Liver (tissue), 9 donors: Measurements from ENCODE around the gene PLCB2. TPM values are rescaled to one million over a fixed set of nuclear protein-coding genes. Genes with fewer than 3 reads are reported as not detected.

Experiments used
- DNase-seq: peaks from one replicate; pipeline ENCODE4 v3.0.0-alpha.2; 2017; ENCODE audit warnings: low spot score
- H3K27ac ChIP-seq, 2 donors: one replicate each; pipeline ENCODE4 v1.7.0; 2013; ENCODE audit warnings: inconsistent platforms in 2 of 2, low read length in 2 of 2, control low read depth in 1 of 2, low read depth in 1 of 2, mild to moderate bottlenecking in 1 of 2
- H3K27me3 ChIP-seq, 4 donors: one replicate each; pipeline versions ENCODE4 v1.6.1 to v1.7.0; 2013; ENCODE audit warnings: low read length in 3 of 4, inconsistent platforms in 1 of 4, mild to moderate bottlenecking in 1 of 4, moderate library complexity in 1 of 4; ENCODE audit not compliant: control insufficient read depth in 4 of 4, insufficient read depth in 4 of 4
- H3K36me3 ChIP-seq, 4 donors: one replicate each; pipeline versions ENCODE4 v1.6.1 to v1.7.0; 2013; ENCODE audit warnings: low read length in 3 of 4, mild to moderate bottlenecking in 3 of 4, low read depth in 1 of 4, moderate library complexity in 1 of 4; ENCODE audit not compliant: control insufficient read depth in 4 of 4, insufficient read depth in 3 of 4
- H3K4me1 ChIP-seq, 4 donors: one replicate each; pipeline versions ENCODE4 v1.6.1 to v1.7.0; 2013; ENCODE audit warnings: low read length in 3 of 4, mild to moderate bottlenecking in 3 of 4, moderate library complexity in 1 of 4; ENCODE audit not compliant: control insufficient read depth in 4 of 4, insufficient read depth in 4 of 4
- H3K4me3 ChIP-seq, 3 donors: one replicate each; pipeline versions ENCODE4 v1.6.1 to v1.7.0; 2013; ENCODE audit warnings: low read length in 3 of 3, control low read depth in 1 of 3, low read depth in 1 of 3, mild to moderate bottlenecking in 1 of 3
- H3K9ac ChIP-seq, 2 donors: one replicate each; pipeline ENCODE4 v1.7.0; 2013; ENCODE audit warnings: low read length in 2 of 2, mild to moderate bottlenecking in 2 of 2, moderate library complexity in 2 of 2, control low read depth in 1 of 2, low read depth in 1 of 2
- H3K9me3 ChIP-seq, 4 donors: one replicate each; pipeline versions ENCODE4 v1.6.1 to v1.7.0; 2013; ENCODE audit warnings: low read length in 3 of 4; ENCODE audit not compliant: control insufficient read depth in 4 of 4
- EGR1 ChIP-seq, 2 donors: IDR thresholded peaks; 2 replicates each; pipeline ENCODE4 v1.6.1; 2016 to 2018; ENCODE audit warnings: antibody characterized with exemption in 2 of 2, low read depth in 2 of 2
- FOXA2 ChIP-seq: IDR thresholded peaks from 2 replicates; pipeline ENCODE4 v1.6.1; 2016; ENCODE audit warnings: antibody characterized with exemption
- GABPA ChIP-seq, 2 donors: IDR thresholded peaks in 1 of 2; conservative IDR thresholded peaks in 1 of 2; 2 replicates each; pipeline ENCODE4 v1.6.1; 2016; ENCODE audit warnings: antibody characterized with exemption in 2 of 2, mild to moderate bottlenecking in 1 of 2, moderate library complexity in 1 of 2
- HNF4A ChIP-seq, 2 donors: conservative IDR thresholded peaks; 2 replicates each; pipeline ENCODE4 v1.6.1; 2016; ENCODE audit warnings: antibody characterized with exemption in 2 of 2, mild to moderate bottlenecking in 2 of 2
- HNF4G ChIP-seq: IDR thresholded peaks from 2 replicates; pipeline ENCODE4 v1.6.1; 2016; ENCODE audit warnings: antibody characterized with exemption
- JUND ChIP-seq, 2 donors: IDR thresholded peaks; 2 replicates each; pipeline ENCODE4 v1.6.1; 2016; ENCODE audit warnings: antibody characterized with exemption in 2 of 2
- MAX ChIP-seq: IDR thresholded peaks from 2 replicates; pipeline ENCODE4 v1.6.1; 2016; ENCODE audit warnings: antibody characterized with exemption
- NR2F2 ChIP-seq: IDR thresholded peaks from 2 replicates; pipeline ENCODE4 v1.6.1; 2016; ENCODE audit warnings: antibody characterized with exemption
- RAD21 ChIP-seq, 2 donors: IDR thresholded peaks; 2 replicates each; pipeline ENCODE4 v1.6.1; 2016; ENCODE audit warnings: antibody characterized with exemption in 2 of 2, mild to moderate bottlenecking in 2 of 2
- REST ChIP-seq: IDR thresholded peaks from 2 replicates; pipeline ENCODE4 v1.6.1; 2016; ENCODE audit warnings: antibody characterized with exemption, mild to moderate bottlenecking
- RXRA ChIP-seq, 2 donors: IDR thresholded peaks; 2 replicates each; pipeline ENCODE4 v1.6.1; 2017 to 2018; ENCODE audit warnings: antibody characterized with exemption in 2 of 2, mild to moderate bottlenecking in 1 of 2
- SP1 ChIP-seq: IDR thresholded peaks from 2 replicates; pipeline ENCODE4 v1.6.1; 2018; ENCODE audit warnings: antibody characterized with exemption, mild to moderate bottlenecking
- TAF1 ChIP-seq: conservative IDR thresholded peaks from 2 replicates; pipeline ENCODE4 v1.6.1; 2016; ENCODE audit warnings: antibody characterized with exemption, mild to moderate bottlenecking
- YY1 ChIP-seq: IDR thresholded peaks from 2 replicates; pipeline ENCODE4 v1.6.1; 2016; ENCODE audit warnings: antibody characterized with exemption, mild to moderate bottlenecking
- ZBTB33 ChIP-seq: IDR thresholded peaks from 2 replicates; pipeline ENCODE4 v1.6.1; 2016; ENCODE audit warnings: antibody characterized with exemption
- WGBS: extraction: QIAGEN DNeasy Blood & Tissue Kit; methylation state at CpG from one replicate; pipeline ENCODE4 v1.1.7; 2013; 5-methylcytosine and 5-hydroxymethylcytosine counted together
- polyA plus RNA-seq, 2 donors: library from polyadenylated mRNA; stranded (reverse) in 1 of 2; unstranded in 1 of 2; fragments of 200-250 nt in 1 of 2; fragments of >200 nt in 1 of 2; fragmentation: Nextera tagmentation in 1 of 2; extraction: Ambion mirVana in 1 of 2; gene quantifications; one replicate each; pipeline versions ENCODE4 v1.2.1 to v1.2.3, GENCODE V29; 2013 to 2015
- total RNA-seq, 2 donors: library from RNA; depleted of rRNA; stranded (reverse); fragments of >200 nt; gene quantifications; one replicate each; pipeline ENCODE4 v1.2.3, GENCODE V29; 2014
- TF ChIP-seq, protein P1 (sequence below): fragments of 150-350 bp; IDR thresholded peaks from 2 replicates; pipeline ENCODE4 v1.5.1; 2017; ENCODE audit warnings: improper control_type of control experiment, low read depth, low read length; ENCODE audit not compliant: missing input control
- donor health status: healthy.
- donor health status: healthy.
- donor health status: healthy.
- donor health status: healthy.
- donor health status: healthy.

PLCB2 gene
- total and polyA plus RNA-seq, 4 donors, result 2.1 to 13.3 (median 7.6) TPM

DNA sequence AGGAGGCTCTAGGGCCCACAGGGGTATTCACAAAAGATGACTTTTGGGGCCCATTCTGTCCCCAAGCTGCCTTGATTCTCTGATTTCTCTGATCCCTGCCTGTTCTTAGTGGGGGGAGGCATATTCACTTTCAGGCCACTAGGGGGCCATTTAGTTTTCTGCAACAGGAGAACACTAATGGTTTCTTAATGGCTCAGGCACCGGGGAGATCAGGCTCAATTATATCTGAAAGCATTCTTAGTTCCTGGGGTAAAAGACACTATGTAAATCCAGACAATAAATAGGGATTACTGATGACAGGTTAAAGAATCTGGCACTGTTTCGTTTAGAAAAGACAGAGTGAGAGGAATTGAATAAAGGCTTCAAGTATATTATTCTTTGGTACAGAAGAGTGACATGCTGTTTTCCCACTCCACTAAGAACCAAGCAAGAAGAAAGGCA is 13.2 kb upstream of the PLCB2 start:
- Histone ChIP-seq H3K4me1 (peaks cover 0 to 11% (median 6%) of the 10 kb centered on the region in 4 donors), H3K9ac (no peak overlapping the region), H3K9me3 (no peaks in the 10 kb centered on the region), H3K4me3 (no peak overlapping the region), H3K27ac (no peak overlapping the region), H3K27me3 (no peaks in the 10 kb centered on the region), H3K36me3 (peaks cover 0 to under 1% (median 0%) of the 10 kb centered on the region in 4 donors)
- WGBS, result 0% methylated on average over 2 of the region's 2 CpGs
- no peak for DNase-seq
- TF ChIP-seq YY1 (peak; percentile 49), HNF4G (no peak), FOXA2 (no peak), RAD21 (IDR thresholded peaks at IDR 0.05) (peak; percentile 84 to 85)
- TF ChIP-seq, protein P1, sequence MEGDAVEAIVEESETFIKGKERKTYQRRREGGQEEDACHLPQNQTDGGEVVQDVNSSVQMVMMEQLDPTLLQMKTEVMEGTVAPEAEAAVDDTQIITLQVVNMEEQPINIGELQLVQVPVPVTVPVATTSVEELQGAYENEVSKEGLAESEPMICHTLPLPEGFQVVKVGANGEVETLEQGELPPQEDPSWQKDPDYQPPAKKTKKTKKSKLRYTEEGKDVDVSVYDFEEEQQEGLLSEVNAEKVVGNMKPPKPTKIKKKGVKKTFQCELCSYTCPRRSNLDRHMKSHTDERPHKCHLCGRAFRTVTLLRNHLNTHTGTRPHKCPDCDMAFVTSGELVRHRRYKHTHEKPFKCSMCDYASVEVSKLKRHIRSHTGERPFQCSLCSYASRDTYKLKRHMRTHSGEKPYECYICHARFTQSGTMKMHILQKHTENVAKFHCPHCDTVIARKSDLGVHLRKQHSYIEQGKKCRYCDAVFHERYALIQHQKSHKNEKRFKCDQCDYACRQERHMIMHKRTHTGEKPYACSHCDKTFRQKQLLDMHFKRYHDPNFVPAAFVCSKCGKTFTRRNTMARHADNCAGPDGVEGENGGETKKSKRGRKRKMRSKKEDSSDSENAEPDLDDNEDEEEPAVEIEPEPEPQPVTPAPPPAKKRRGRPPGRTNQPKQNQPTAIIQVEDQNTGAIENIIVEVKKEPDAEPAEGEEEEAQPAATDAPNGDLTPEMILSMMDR, result peak; percentile 94

GRCh38 chr15:40320409-40320808 is 12.7 kb upstream of the PLCB2 start:
- H3K27ac ChIP-seq, result no peak overlapping the region

More at GRCh38 chr15:40320409-40320808, 12.7 kb upstream of the PLCB2 start:
- TF ChIP-seq, protein P1, result no peak
- TF ChIP-seq TAF1, result no peak
- no peak for TF ChIP-seq HNF4A (conservative IDR thresholded peaks at IDR 0.05)
- TF ChIP-seq FOXA2, result no peak
- TF ChIP-seq EGR1 (IDR thresholded peaks at IDR 0.05; ENCODE audit: low read depth in 2 of 2), result no peak
- no peak for TF ChIP-seq REST
- no peak for TF ChIP-seq RAD21 (IDR thresholded peaks at IDR 0.05)
- no peak for TF ChIP-seq NR2F2
- TF ChIP-seq HNF4G, result no peak
- no peak for TF ChIP-seq SP1
- TF ChIP-seq GABPA (IDR thresholded peaks at IDR 0.05 in 1 of 2, conservative IDR thresholded peaks at IDR 0.05 in 1 of 2), result no peak
- no peak for TF ChIP-seq RXRA (IDR thresholded peaks at IDR 0.05)
- no peak for TF ChIP-seq MAX
- TF ChIP-seq ZBTB33, result no peak
- TF ChIP-seq JUND (IDR thresholded peaks at IDR 0.05), result no peak
- H3K9ac ChIP-seq, result no peak overlapping the region
- H3K4me3 ChIP-seq, result no peak overlapping the region
- 100% methylated on average over 1 of the region's 1 CpG for WGBS
- no peaks in the 10 kb centered on the region for H3K36me3 ChIP-seq
- H3K4me1 ChIP-seq, result peaks cover 0 to 11% (median 6%) of the 10 kb centered on the region in 4 donors
- DNase-seq, result no peak
- no peaks in the 10 kb centered on the region for H3K27me3 ChIP-seq
- no peaks in the 10 kb centered on the region for H3K9me3 ChIP-seq
